ENCODE measurements around the gene NIPAL3.
"Not testable (repeated sequence)": the region's sequence is repeated elsewhere in the genome, so short reads cannot be mapped to it uniquely, and the experiment has no call there.

The NIPAL3 gene

GRCh38 chr1:24455272-24455671 is 39.7 kb downstream of the NIPAL3 start:
- no peak for TF ChIP-seq Cebpa-rat (IDR thresholded peaks at IDR 0.05)

GRCh38 chr1:24457866-24458265 is 42.3 kb downstream of the NIPAL3 start:
- no peak overlapping the region for H3K4me2 ChIP-seq
- peaks cover 0 to 22% (median 13%) of the 10 kb centered on the region in 11 experiments; a peak in 14 of 22 replicates for H3K9me3 ChIP-seq (replicated peaks in 1 of 11)
- peaks cover 6 to 60% (median 31%) of the 10 kb centered on the region in 11 experiments; a peak in 16 of 22 replicates for H3K36me3 ChIP-seq
- no peak overlapping the region for H3K4me3 ChIP-seq
- TF ChIP-seq Cebpa-rat (IDR thresholded peaks at IDR 0.05), result no peak
- no peak overlapping the region for H3K27ac ChIP-seq
- no peaks in the 10 kb centered on the region for H3K27me3 ChIP-seq
- no peak overlapping the region for H3K9ac ChIP-seq
- H3K4me1 ChIP-seq, result peaks cover 0 to 9% (median 0%) of the 10 kb centered on the region in 10 experiments; a peak in 2 of 20 replicates
- no peaks in the 10 kb centered on the region for H4K20me1 ChIP-seq

More at GRCh38 chr1:24455272-24455671, 39.7 kb downstream of the NIPAL3 start:
- Histone ChIP-seq H3K27ac (no peak overlapping the region), H3K27me3 (no peaks in the 10 kb centered on the region), H3K4me3 (no peak overlapping the region), H3K9ac (no peak overlapping the region), H4K20me1 (no peaks in the 10 kb centered on the region), H3K4me1 (peaks cover 0 to 13% (median 0%) of the 10 kb centered on the region in 10 experiments; a peak in 2 of 20 replicates), H3K4me2 (no peak overlapping the region), H3K36me3 (peaks cover 2 to 54% (median 25%) of the 10 kb centered on the region in 11 experiments; a peak in 16 of 22 replicates), H3K9me3 (replicated peaks in 1 of 11) (peaks cover 0 to 1% (median 0%) of the 10 kb centered on the region in 11 experiments; a peak in 3 of 22 replicates)

- Histone ChIP-seq H3K4me1 (peaks cover 0 to 2% (median 0%) of the 10 kb centered on the region in 10 experiments; a peak in 3 of 20 replicates), H3K36me3 (peaks cover 6 to 60% (median 31%) of the 10 kb centered on the region in 11 experiments; a peak in 16 of 22 replicates), H3K9me3 (replicated peaks in 1 of 11) (peaks cover 0 to 22% (median 13%) of the 10 kb centered on the region in 11 experiments; a peak in 14 of 22 replicates), H3K27me3 (no peaks in the 10 kb centered on the region), H4K20me1 (no peaks in the 10 kb centered on the region), H3K9ac (no peak overlapping the region), H3K4me2 (no peak overlapping the region), H3K4me3 (no peak overlapping the region), H3K27ac (no peak overlapping the region)
- no peak for TF ChIP-seq Cebpa-rat (IDR thresholded peaks at IDR 0.05)
These were observed 44.1 kb downstream of the NIPAL3 start for GRCh38 chr1:24459551-24460266.

GRCh38 chr1:24462128-24462527 is 46.5 kb downstream of the NIPAL3 start:
- Histone ChIP-seq H3K9me3 (replicated peaks in 1 of 11) (peaks cover 0 to 22% (median 13%) of the 10 kb centered on the region in 11 experiments; a peak in 14 of 22 replicates), H3K4me1 (peaks cover 0 to 24% (median 14%) of the 10 kb centered on the region in 10 experiments; a peak in 12 of 20 replicates), H3K36me3 (peaks cover 6 to 56% (median 28%) of the 10 kb centered on the region in 11 experiments; a peak in 15 of 22 replicates)
- H3K4me3 ChIP-seq, H4K20me1 ChIP-seq, H3K27ac ChIP-seq, H3K9ac ChIP-seq, H3K27me3 ChIP-seq, H3K4me2 ChIP-seq: not testable (repeated sequence)

GRCh38 chr1:24463776-24464735 is 48.5 kb downstream of the NIPAL3 start:
- peaks cover 6 to 49% (median 24%) of the 10 kb centered on the region in 11 experiments; a peak in 15 of 22 replicates for H3K36me3 ChIP-seq
- H3K27me3 ChIP-seq, result no peaks in the 10 kb centered on the region
- H3K9me3 ChIP-seq (replicated peaks in 1 of 11), result peaks cover 0 to 22% (median 13%) of the 10 kb centered on the region in 11 experiments; a peak in 14 of 22 replicates
- H3K4me2 ChIP-seq, result no peak overlapping the region
- no peak overlapping the region for H3K4me3 ChIP-seq
- no peak for TF ChIP-seq Cebpa-rat (IDR thresholded peaks at IDR 0.05)
- H3K4me1 ChIP-seq, result peaks cover 0 to 36% (median 20%) of the 10 kb centered on the region in 10 experiments; a peak in 18 of 20 replicates
- H3K27ac ChIP-seq, result no peak overlapping the region
- no peak overlapping the region for H3K9ac ChIP-seq
- H4K20me1 ChIP-seq, result no peaks in the 10 kb centered on the region

- no peaks in the 10 kb centered on the region for H4K20me1 ChIP-seq
- peaks cover 0 to 36% (median 20%) of the 10 kb centered on the region in 10 experiments; a peak in 18 of 20 replicates for H3K4me1 ChIP-seq
- TF ChIP-seq Cebpa-rat (IDR thresholded peaks at IDR 0.05), result no peak
- H3K36me3 ChIP-seq, result peaks cover 6 to 39% (median 17%) of the 10 kb centered on the region in 11 experiments; a peak in 15 of 22 replicates
- peaks cover 0 to 23% (median 13%) of the 10 kb centered on the region in 11 experiments; a peak in 14 of 22 replicates for H3K9me3 ChIP-seq (replicated peaks in 1 of 11)
- no peak overlapping the region for H3K4me3 ChIP-seq
- no peak overlapping the region for H3K9ac ChIP-seq
- peak overlapping the region in 1 of 11 experiments; percentile 15; a peak in 1 of 22 replicates for H3K4me2 ChIP-seq
- H3K27ac ChIP-seq, result no peak overlapping the region
- no peaks in the 10 kb centered on the region for H3K27me3 ChIP-seq
These were observed 49.5 kb downstream of the NIPAL3 start for GRCh38 chr1:24465099-24465498.

GRCh38 chr1:24465638-24466037 is 50.0 kb downstream of the NIPAL3 start:
- TF ChIP-seq Cebpa-rat (IDR thresholded peaks at IDR 0.05), result no peak
- H3K27me3 ChIP-seq, result no peaks in the 10 kb centered on the region
- H3K9me3 ChIP-seq (replicated peaks in 1 of 11), result peaks cover 0 to 22% (median 13%) of the 10 kb centered on the region in 11 experiments; a peak in 14 of 22 replicates
- peaks cover under 1 to 34% (median 11%) of the 10 kb centered on the region in 11 experiments; a peak in 14 of 22 replicates for H3K36me3 ChIP-seq
- H4K20me1 ChIP-seq, result no peaks in the 10 kb centered on the region
- H3K4me2 ChIP-seq, result peak overlapping the region in 3 of 11 experiments; percentile 13 to 73 (median 33); a peak in 3 of 22 replicates
- H3K27ac ChIP-seq, result no peak overlapping the region
- H3K4me1 ChIP-seq, result peaks cover 0 to 36% (median 20%) of the 10 kb centered on the region in 10 experiments; a peak in 18 of 20 replicates
- H3K9ac ChIP-seq, result no peak overlapping the region
- no peak overlapping the region for H3K4me3 ChIP-seq

- Histone ChIP-seq H3K36me3 (peaks cover 0 to 18% (median 0%) of the 10 kb centered on the region in 11 experiments; a peak in 4 of 22 replicates), H3K4me1 (peaks cover 0 to 36% (median 20%) of the 10 kb centered on the region in 10 experiments; a peak in 18 of 20 replicates), H3K9me3 (replicated peaks in 1 of 11) (peaks cover 0 to 6% (median 0%) of the 10 kb centered on the region in 11 experiments; a peak in 2 of 22 replicates), H3K4me2 (peak overlapping the region in 3 of 11 experiments; percentile 6 to 17 (median 10); a peak in 3 of 22 replicates), H3K4me3 (no peak overlapping the region), H3K9ac (no peak overlapping the region), H4K20me1 (no peaks in the 10 kb centered on the region), H3K27ac (no peak overlapping the region), H3K27me3 (no peaks in the 10 kb centered on the region)
- TF ChIP-seq Cebpa-rat (IDR thresholded peaks at IDR 0.05), result no peak
These were observed 53.2 kb downstream of the NIPAL3 start for GRCh38 chr1:24468685-24469316.

All from BLaER1 treated with 17β-estradiol and CSF1 and Interleukin-3, amounts not matched to agents 10 nM and 100 nM (cell line).